ENCODE results near the gene NDUFB10. TPM values are rescaled to one million over a fixed set of nuclear protein-coding genes. Genes with fewer than 3 reads are reported as not detected.

The NDUFB10 gene
- total RNA-seq, 2 donors from 2014 or later, result 108 to 197 TPM

DNA sequence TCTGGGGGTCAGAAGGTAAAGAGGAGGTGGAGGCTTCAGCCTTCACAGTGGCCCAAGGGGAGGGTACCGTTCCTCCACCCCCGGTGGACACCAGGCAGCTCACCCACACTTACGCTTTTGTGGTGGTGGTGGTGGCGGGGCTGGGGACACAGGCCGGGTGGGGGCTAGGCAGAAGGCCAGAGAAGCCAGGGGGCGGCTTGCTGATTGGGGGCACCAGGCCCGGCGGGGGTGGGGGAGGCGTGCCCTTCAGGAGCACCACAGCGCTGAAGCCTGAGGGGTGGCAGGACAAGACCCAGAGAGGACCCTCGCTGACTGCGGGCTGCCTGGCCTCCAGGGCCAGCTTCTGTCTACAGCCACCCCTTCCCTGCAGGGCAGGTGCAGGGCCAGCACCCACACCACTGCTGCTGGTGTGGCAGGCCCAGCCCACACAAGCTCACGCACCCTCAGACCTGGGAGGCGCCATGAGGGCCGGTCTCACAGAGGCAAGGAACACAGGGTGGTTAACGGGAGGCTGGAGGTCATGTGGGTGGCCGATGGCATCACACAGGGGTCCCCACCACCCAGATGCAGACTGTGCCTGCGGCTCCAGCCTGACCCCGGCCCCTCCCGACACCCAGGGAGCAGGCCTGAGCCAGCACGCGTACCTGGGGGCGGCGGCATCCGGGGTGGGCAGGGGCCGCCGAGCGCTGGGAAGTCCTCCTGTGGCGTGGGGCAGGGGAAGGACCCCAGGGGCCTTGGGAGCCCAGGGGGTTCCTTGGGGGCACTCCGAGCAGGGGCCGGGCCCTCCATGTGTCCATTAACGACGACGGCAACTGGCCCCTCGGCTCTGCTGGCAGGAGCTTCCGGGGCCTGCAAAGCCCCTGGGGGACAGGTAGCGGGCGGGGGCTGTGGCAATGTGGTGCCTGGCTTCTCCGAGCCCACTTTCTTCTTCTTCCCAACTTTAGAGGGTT is 39.8 kb downstream of the NDUFB10 start:
- no peak for ATAC-seq (ENCODE audit: insufficient number of reproducible peaks, low FRiP score, low read depth)
- no peaks in the 10 kb centered on the region for H3K9me3 ChIP-seq
- H3K27me3 ChIP-seq (replicated peaks; ENCODE audit: insufficient read depth), result no peaks in the 10 kb centered on the region
- H3K4me1 ChIP-seq (ENCODE audit: control insufficient read depth in 1 of 2, low read depth in 2 of 2), result peaks cover 2 to 5% of the 10 kb centered on the region in 2 donors
- no peak for DNase-seq (ENCODE audit: low spot score)
- TF ChIP-seq, protein P1, sequence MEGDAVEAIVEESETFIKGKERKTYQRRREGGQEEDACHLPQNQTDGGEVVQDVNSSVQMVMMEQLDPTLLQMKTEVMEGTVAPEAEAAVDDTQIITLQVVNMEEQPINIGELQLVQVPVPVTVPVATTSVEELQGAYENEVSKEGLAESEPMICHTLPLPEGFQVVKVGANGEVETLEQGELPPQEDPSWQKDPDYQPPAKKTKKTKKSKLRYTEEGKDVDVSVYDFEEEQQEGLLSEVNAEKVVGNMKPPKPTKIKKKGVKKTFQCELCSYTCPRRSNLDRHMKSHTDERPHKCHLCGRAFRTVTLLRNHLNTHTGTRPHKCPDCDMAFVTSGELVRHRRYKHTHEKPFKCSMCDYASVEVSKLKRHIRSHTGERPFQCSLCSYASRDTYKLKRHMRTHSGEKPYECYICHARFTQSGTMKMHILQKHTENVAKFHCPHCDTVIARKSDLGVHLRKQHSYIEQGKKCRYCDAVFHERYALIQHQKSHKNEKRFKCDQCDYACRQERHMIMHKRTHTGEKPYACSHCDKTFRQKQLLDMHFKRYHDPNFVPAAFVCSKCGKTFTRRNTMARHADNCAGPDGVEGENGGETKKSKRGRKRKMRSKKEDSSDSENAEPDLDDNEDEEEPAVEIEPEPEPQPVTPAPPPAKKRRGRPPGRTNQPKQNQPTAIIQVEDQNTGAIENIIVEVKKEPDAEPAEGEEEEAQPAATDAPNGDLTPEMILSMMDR (IDR thresholded peaks at IDR 0.05), result no peak
- no peak overlapping the region for H3K4me3 ChIP-seq
- H3K36me3 ChIP-seq, result peaks cover 54% of the 10 kb centered on the region
- H3K27ac ChIP-seq, result no peak overlapping the region

- TF ChIP-seq, protein P1 (IDR thresholded peaks at IDR 0.05), result no peak
- Histone ChIP-seq H3K4me3 (no peak overlapping the region), H3K4me1 (ENCODE audit: control insufficient read depth in 1 of 2, low read depth in 2 of 2) (peaks cover 6 to 14% of the 10 kb centered on the region in 2 donors), H3K27me3 (replicated peaks; ENCODE audit: insufficient read depth) (no peaks in the 10 kb centered on the region), H3K27ac (no peak overlapping the region), H3K36me3 (peaks cover 54% of the 10 kb centered on the region), H3K9me3 (no peaks in the 10 kb centered on the region)
- DNase-seq (ENCODE audit: low spot score), result no peak
- ATAC-seq (ENCODE audit: insufficient number of reproducible peaks, low FRiP score, low read depth), result no peak
Measured at GRCh38 chr16:1999866-2000514, 40.7 kb downstream of the NDUFB10 start.

DNA sequence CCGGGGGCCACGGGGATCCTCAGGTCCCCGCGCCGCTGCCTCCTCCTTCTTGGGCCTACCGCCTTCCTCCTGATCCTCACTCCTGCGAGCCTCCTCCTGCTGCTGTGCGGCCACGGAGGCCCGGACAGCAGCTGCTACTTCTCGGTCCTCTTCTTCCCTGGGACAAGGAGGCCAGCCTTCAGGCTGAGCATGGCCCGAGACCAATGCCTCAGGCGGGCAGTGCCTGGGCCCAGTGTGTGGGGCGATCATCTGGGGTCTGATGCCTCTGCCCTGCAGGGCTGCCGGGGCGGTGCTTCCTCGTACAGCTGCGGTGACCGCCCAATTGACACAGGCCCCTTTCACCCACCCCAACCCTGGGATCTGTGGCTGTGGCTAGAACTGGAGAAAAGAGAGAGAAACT is 41.7 kb downstream of the NDUFB10 start:
- TF ChIP-seq, protein P1 (IDR thresholded peaks at IDR 0.05), result no peak
- no peak for ATAC-seq (ENCODE audit: insufficient number of reproducible peaks, low FRiP score, low read depth)
- no peaks in the 10 kb centered on the region for H3K27me3 ChIP-seq (replicated peaks; ENCODE audit: insufficient read depth)
- H3K27ac ChIP-seq, result no peak overlapping the region
- no peaks in the 10 kb centered on the region for H3K9me3 ChIP-seq
- no peak overlapping the region for H3K4me3 ChIP-seq
- peaks cover 51% of the 10 kb centered on the region for H3K36me3 ChIP-seq
- H3K4me1 ChIP-seq (ENCODE audit: control insufficient read depth in 1 of 2, low read depth in 2 of 2), result peaks cover 6 to 20% of the 10 kb centered on the region in 2 donors
- no peak for DNase-seq (ENCODE audit: low spot score)

- ATAC-seq (ENCODE audit: insufficient number of reproducible peaks, low FRiP score, low read depth), result no peak
- Histone ChIP-seq H3K9me3 (no peaks in the 10 kb centered on the region), H3K4me3 (no peak overlapping the region), H3K36me3 (peaks cover 51% of the 10 kb centered on the region), H3K4me1 (ENCODE audit: control insufficient read depth in 1 of 2, low read depth in 2 of 2) (peaks cover 6 to 21% of the 10 kb centered on the region in 2 donors), H3K27ac (no peak overlapping the region), H3K27me3 (replicated peaks; ENCODE audit: insufficient read depth) (no peaks in the 10 kb centered on the region)
- TF ChIP-seq, protein P1 (IDR thresholded peaks at IDR 0.05), result no peak
- no peak for DNase-seq (ENCODE audit: low spot score)
Measured at GRCh38 chr16:2001456-2002355, 42.4 kb downstream of the NDUFB10 start.

All from thoracic aorta (tissue), 2 donors.